Measurements from ENCODE around the gene TMCO4.

- no peak for TF ChIP-seq CTCF (IDR thresholded peaks at IDR 0.05; ENCODE audit: low read length)
- no peak for TF ChIP-seq EZH2 (IDR thresholded peaks at IDR 0.05; ENCODE audit: borderline replicate concordance, low read length)
Observed at GRCh38 chr1:19743180-19743579, 56.5 kb downstream of the TMCO4 start.
